GM18511 (cell line): ENCODE measurements around the gene GALNT4.
A peak's percentile ranks its signal among the peaks of the same experiment; 100 is the strongest.

Experiments used
- ATAC-seq: cut with Tn5 transposase; IDR thresholded peaks from one replicate; pipeline ENCODE4 v1.9.1; 2021; ENCODE audit warnings: mild to moderate bottlenecking, moderate library complexity; ENCODE audit not compliant: unreplicated experiment

GALNT4 gene

DNA sequence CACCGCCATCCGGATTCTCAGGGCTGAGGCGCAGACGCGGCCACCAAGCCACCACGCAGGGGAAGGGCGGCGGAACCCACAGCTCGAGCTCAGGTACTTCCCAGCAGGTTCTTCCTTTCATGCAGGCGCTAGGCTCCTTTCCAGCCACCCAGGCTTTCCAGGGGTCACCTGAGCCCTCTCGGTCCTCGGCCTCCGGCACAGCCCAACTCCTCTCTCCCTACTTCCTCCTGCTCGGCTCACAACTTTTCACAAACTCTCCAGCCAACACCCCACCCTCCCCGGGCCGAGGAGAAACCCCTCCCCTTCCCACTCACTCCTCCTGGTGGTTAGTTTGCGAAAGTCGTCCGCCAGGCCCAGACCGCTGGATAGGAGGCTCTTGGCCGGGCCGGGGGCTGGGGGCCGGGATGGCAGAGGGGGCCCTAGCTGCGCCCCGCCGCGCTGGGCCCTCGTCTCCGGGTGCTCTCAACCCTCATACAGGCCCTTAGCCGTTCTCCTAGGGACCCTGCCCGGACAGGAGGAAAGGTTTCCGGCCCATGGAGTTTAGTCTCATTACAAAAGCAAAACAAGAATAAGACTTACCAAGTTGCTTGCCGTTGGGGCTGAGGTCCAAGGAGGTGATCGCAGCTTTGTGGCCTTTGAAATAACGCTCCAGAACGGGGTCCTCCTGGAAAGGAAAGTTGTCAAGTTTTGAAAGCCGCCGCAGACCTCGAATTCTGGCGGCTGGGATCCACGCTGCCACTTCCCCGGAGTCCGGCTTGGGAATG lies at the start of gene GALNT4:
Gene GALNT4, minus strand, starts transcription at position 256 of the 764 bp plus-strand sequence. Its CDS starts 247 bp downstream, at position 9.
- ATAC-seq, result peak; percentile 77

DNA sequence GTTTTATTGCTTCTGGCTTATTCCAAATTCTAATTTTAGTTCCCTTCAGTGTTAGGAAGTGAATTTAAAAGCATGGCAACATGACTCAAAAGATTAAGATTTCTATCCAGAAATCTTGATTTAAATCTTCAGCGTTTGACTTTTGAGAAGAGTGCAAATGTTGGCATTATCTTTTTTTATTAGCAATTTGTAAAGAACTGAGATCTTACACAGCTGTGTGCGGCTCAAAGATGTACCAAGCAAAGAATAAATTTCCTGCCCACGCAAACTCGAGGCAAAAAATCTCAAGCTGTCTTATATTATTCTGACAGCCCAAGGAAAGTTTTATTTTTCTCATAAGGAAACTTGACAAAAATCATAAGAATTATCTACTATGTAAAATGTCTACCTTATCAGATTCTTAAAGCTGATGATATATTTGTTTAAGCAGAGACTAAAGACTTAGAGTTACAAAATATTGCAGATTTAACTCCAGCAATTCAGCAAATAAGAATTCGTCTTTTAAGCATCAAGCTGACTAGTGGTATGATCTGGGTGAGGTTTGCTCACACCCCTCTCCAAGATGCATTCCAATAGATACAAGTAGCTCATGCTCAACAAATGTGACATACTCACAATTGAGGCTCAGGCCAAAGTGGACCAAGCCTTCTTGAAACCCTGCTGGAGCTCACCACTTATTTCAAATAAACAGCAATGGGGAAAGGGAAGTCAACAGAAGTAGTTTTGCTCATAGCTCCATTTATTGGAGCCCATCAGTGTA lies 48.6 kb upstream of the GALNT4 start:
- ATAC-seq, result no peak

DNA sequence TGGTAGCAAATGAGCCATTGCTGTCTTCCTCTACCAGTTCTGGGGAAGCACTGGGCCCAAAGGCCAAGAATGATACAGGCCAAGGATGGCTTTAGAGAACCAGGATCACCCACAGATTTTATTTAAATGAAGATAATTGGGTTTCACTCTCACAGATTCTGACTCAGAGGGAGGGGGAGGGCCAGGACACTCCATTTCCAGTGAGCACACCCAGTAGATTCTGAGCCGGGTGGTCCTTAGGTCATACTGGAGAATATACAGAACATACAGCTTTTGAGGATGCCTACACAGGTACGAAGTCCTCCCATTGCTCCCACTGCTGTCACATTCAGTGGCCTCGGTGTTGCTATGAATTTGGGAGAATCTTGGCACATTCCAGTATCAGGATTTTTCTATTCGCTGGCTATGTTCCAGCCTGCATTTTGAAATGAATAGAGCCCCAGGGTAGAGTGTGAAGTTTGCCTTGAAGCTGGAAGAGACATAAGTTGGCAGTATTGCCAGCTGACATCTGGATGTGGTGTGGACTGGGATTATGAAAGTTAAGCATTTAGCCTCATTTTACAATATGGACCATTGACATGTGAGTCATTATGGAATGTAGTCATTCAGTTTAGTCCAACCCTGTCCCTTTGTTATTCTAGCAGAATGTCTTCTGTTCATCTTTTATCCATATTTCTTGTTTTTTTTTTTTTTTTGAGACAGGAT lies 47.0 kb upstream of the GALNT4 start:
- no peak for ATAC-seq

DNA sequence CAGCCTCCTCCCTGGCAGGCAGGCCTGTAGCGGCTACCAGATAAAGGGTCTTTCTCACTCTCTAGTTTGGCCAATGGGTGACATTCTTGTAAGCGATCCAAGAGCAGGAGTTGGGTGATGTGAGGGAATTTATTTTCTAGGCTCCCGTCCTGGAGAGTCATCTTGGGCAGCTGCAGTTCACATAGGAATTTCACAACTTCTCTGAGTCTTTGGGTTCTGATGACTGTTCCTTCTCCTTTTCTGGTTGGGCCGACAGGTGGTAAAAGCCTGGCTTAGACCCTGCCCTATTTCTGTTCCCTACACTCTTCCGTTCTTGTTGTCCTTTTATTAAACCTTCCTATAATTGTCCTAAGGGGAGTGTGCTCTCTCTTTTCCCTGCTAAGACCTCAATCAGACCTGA lies 43.9 kb upstream of the GALNT4 start:
- ATAC-seq, result no peak

DNA sequence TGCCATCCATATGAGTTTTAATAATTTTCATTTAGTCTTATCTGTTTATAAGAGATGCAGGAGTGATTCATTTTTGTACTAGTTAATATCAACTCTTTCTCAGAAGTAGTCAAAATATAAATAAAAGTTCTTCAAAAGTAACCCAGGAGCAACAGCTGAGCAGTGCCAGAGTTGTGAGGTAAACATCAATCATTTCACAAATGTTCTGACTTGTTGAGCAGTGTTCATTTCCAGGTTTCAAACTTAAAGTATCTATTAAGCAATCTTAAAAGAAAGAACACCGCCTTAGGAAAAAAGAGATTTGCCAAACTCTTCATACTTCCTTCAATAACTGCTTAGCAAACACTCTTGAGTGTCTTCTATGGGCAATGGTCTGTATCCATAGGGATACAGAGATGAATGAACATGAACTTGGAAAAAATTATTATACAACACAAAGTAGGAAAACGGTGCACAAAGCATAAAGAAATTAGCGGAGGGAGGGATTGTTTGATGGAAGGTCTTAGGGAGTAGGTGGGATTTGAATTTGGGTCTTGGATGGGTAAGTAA lies 43.2 kb upstream of the GALNT4 start:
- ATAC-seq, result no peak

DNA sequence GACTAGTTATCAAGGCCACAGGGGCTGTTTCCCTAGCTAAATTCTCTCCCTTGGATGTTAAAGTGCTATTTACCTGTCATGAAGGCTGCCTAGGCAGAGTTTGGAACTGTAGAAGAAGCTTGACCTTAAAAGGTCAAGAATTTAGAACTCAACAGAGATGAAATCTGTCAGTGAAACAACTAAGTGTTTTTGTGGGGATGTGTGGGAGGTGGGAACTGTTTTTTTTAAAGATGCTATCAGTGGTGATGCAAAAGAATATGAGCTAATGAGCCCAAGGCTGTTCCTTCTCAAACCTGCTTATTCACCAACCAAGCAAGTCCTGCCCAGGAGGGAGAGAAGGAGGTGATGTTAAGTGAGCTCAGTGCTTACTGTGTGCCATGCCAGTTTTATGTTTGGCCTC lies 42.0 kb upstream of the GALNT4 start:
- no peak for ATAC-seq

DNA sequence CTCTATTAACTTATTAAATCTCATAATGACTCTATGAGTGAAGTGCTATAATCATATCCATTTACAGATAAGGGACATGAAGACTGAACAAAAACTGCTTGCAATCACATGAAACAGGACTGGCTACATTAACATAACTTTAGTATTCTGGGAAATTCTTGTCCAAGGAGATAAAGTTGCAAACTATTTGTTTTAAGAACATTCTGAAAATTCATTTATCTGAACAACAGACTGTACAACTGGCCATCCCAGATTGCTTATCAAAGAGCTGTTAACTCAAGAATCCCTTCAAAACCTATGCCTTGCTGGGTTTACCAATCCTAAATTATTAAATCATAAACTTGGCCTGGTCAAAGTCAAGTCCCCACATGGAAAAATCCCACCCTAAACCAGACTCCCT lies 40.4 kb upstream of the GALNT4 start:
- ATAC-seq, result no peak

DNA sequence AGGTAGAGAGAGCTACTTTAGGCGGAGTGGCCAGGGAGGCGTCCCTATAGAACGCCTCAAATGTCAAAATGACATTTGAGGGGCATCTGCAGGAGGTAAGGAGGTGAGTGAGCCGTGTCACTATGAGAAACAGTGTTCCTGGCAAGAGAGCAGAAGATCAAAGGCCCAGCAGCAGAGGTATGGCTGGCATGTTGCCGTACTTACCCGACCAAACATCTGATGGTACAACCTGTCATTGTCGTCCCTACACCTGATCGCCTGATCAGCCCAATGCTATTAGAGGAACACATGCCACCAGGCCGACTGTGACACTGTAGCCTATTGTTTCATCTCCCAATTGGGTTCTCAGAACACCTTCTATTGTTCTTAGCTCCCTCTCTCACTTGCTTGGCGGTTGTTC lies 35.2 kb upstream of the GALNT4 start:
- ATAC-seq, result no peak

DNA sequence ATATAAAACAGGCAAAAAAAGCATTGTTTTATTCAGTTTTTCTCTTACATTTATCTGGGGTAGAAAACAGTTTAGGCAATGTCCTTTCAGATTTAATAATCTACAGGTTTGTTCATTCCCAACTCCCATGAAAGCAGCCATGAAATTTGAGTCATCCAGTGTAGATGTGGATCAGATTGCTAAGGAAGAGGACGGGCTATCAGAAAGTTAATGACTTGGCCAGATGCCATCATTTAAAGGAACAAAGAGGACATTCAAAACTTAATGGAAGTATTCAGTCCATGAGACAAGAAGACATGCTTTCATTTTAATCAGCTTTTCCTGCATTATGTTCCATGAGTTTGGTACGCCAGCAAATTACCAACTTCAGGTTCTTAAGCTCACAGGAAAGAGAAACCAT lies 32.4 kb upstream of the GALNT4 start:
- ATAC-seq, result no peak

DNA sequence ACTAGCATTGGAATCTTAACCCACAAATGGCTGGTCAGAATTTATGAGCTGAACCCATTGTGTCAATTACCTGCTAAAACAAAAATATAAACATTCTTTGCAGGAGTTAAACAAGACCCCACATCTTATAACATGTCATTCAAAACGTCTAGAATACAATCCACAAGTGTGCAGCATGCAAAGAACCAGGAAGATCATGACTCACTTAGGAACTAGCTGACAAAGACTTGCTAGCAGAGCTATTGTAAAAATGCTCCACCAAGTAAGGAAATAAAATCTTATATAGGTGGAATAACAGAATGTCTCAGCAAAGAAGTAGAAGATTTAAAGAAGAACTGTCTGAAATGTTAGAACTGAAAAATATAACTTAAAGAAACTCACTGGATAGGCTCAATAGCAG lies 27.8 kb upstream of the GALNT4 start:
- ATAC-seq, result no peak

DNA sequence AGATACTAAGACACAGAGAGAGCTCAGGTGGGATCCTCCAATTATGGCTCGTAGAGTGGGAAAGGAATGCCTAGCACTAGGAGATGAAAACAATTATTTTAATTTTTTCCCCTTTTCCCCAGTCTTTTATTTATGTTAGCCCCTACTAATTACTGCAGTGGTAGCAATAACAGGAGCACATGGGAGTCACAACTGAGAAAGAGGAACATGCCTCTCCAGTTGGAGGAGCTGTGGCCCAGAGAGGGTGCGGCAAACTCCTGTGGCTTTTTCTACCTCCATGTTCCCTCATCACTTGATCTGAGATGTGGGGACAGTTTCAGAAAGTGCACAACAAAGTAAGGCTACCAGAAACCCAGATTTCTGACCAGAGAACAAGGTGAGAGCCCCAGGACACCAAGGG lies 27.2 kb upstream of the GALNT4 start:
- no peak for ATAC-seq

DNA sequence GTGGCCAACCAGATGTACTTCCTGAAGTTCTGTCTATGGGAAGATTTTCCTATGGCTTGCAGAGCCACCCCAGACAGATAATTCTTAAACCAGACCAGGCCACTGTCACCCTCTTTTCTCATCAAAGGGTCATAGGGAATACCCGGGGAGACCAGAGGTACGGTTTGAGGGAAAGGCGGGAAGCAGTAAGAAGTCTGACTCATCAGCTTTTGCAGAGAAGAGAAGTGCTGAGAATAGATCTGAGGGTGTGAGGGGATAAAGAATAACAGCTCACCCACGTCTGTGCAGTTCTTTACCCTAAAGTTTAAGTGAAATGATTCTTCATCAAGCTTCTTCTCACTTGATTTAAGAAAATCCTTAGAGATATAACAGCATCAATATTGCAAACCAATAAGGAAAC lies 22.5 kb upstream of the GALNT4 start:
- no peak for ATAC-seq

DNA sequence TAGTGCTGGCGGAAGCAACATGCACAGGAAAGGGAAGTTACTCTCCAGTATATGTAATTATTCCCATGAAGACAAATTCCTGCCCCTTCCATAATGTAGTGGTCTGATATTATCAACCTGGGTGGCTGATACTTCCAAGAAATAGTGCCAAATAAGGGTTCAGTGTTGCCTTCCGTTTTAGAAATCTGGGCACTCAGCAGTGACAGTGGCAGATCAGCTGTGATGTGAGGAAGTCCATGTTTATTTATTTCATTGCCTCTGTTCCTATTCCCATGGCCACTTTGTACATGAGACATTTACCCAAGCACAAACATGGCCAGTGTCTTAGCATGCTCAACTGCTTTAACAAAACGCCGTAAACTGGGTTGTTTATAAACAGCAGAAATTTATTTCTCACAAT lies 21.6 kb upstream of the GALNT4 start:
- no peak for ATAC-seq

DNA sequence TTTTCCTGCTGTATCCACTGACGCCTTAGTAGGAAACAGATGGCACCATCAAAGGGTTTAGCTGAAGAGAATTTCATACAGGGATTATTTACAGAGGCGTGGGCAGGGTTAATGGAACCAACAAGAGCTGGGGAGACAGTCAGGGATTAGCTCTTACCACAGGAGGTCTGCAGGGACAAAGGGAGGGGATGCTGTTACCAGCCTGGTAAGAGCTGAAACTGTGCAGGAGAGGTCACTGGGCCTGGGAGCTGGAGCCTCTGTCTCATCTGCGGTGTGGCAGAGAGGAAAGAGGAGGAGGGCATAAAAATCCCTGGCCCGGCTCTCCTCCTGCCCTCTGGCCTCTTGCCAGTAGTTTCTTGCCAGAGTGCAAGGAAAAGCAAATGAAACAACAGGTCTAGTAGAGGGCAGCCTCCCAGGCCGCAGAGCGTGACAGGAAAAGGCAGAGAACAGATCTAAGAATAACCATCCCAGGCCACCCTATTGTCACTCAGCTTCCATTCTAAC lies 20.1 kb upstream of the GALNT4 start:
- ATAC-seq, result no peak

DNA sequence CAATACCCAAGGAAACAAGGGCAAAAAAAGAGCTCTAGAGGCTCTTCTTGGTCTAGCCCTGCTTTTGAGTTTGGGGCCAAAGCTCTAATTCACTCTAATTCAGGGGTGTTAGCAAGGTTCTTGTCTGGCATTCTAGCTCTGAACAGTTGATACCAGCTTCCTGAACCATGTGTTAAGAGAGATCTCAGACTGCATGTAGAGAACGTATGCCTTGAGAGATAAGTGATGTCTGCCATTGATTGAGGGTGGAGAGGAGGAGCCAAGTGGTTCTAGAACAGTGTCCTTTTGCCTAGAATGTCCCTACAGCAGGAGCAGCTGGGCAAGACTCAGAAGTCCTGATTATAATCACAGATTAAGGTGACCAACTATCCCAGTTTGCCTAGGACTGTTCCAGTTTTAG lies 19.4 kb upstream of the GALNT4 start:
- no peak for ATAC-seq

DNA sequence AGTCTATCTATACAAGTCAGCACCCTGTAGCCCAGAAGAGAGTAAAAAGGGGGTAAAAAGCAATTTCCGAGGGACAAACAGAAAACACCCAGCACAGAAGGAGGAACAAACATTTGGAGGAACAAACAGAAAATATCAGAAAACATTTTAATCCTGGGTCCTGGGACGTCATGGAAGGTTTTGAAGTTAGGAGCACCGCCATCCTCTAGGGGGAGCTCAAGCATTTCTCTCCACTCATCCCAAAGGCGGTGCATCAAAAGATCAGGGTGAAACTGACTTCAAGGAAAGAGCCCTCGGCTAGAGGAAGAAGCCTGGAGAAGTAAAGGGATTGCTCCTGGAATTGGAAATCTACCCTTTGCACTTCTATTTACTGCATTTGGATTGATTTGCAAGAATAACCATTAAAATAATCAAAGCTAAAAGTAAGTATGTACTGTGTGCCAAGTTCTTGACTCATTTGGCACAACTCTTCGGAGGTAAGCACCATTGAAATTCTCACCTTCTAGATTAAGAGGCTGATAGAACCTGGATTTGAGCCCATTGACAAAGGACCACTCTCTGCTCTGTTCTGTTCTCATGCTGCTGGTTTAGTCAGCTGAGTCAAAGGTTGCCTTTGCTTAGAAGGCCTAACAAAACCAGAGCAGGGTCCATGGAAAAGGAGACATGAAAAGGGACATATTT lies 18.5 kb upstream of the GALNT4 start:
- peak; percentile 83 for ATAC-seq

DNA sequence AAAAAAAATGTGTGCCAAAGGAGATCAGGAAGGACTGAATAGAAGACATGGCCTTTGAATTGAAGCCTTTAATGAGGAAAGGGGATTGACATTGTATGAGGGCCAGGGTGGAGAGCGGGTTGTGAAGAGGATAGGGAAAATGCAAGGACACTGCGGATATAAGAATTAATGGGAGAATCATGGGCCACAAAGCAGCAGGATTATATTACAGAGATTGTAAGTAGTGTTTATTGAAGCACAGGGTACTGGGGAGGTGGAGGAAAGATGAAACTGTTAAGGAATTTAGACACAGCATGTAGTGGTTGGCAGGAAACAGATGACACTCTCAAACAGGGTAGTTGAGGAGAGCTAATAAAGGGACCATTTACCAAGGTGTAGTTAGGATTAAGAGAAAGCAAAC lies 17.6 kb upstream of the GALNT4 start:
- ATAC-seq, result no peak

DNA sequence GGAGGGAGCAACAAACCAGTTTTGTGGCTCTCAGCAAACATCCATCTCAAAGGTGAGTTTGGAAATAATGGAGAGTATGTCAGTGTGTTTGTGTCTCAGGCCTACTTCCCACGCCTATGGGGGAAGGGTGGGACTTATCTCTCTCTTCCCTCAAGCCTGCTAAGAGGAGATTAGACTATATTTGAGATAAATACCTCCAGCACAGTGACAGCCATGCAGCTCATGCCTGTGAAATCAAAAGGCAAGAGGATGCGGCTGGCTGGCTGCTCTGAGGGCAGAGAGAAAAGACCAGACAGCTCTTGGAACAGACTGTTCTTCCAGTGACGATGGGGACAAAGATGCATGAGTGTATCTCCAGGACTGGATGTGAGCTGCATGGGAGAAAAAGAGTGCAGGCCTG lies 16.0 kb upstream of the GALNT4 start:
- no peak for ATAC-seq

DNA sequence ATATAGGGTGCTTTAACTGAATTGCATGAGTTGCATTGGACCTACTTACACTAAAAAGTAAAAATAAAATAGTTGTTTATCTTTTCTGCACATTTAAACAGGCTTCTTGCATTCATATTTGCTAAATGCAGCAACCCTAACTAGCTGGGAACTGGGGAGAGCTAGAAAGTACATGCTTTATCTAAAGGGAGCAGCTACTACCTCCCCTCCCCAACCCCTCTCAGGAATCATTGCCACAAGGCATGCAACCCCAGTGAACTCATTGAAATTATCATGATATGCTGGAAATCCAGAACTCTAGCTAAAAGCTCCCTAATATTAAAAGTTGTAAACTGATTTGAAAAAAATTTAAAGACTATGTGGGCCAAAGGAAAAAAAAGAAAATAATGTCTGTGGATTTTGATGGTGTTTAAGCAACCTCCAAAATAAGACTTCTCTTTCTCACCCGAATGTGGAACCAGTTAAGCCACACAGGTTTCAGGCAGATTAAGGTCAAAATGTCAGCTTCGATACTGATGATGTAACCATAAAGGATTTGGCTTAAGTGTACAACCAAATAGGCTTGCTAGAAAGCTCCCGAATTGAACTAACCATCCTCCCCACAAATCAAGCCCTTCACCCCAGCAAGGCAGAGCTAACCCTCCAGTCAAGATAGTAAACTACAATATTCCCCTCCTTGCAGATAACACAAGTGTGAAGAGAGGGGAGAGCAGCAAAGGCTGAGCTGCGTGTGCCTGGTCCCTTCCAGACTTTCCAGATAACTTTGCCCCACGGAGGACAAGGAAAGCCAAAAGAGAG lies 15.0 kb upstream of the GALNT4 start:
- ATAC-seq, result no peak

DNA sequence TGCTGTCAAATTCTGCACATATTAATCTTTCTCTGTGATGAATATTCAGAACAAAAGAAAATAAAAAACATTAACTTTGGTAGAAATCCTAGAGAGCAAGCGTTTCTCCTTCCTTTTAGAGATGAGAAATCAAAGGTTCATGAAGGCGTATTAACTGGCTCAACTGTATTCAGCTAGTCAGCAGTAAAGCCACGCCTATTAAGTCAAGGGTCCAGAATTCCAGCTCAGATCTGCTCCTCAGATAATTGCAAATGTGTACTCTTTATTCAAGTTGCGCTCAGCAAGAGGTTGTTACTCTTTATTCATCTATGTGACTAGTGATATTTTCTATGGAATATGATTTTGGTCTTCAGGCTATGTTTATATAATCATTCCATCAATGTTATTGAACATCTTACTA lies 14.3 kb upstream of the GALNT4 start:
- ATAC-seq, result no peak
